Measurements from ENCODE around the gene SHOC2.

GRCh38 chr10:110915035-110915434, 4.4 kb upstream of the SHOC2 start:
- no peak for TF ChIP-seq POLR2A (IDR thresholded peaks at IDR 0.05)
- TF ChIP-seq, protein P1, sequence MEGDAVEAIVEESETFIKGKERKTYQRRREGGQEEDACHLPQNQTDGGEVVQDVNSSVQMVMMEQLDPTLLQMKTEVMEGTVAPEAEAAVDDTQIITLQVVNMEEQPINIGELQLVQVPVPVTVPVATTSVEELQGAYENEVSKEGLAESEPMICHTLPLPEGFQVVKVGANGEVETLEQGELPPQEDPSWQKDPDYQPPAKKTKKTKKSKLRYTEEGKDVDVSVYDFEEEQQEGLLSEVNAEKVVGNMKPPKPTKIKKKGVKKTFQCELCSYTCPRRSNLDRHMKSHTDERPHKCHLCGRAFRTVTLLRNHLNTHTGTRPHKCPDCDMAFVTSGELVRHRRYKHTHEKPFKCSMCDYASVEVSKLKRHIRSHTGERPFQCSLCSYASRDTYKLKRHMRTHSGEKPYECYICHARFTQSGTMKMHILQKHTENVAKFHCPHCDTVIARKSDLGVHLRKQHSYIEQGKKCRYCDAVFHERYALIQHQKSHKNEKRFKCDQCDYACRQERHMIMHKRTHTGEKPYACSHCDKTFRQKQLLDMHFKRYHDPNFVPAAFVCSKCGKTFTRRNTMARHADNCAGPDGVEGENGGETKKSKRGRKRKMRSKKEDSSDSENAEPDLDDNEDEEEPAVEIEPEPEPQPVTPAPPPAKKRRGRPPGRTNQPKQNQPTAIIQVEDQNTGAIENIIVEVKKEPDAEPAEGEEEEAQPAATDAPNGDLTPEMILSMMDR (IDR thresholded peaks at IDR 0.05), result no peak
